ENCODE data around the gene RPS6KC1.

RPS6KC1 gene

GRCh38 chr1:213221209-213221608, 170.2 kb downstream of the RPS6KC1 start:
- DNase-seq: no peak

GRCh38 chr1:213227458-213227857, 176.4 kb downstream of the RPS6KC1 start:
- DNase-seq: no peak

GRCh38 chr1:213231795-213232231, 180.8 kb downstream of the RPS6KC1 start:
- DNase-seq: no peak

GRCh38 chr1:213242883-213243282, 191.8 kb downstream of the RPS6KC1 start:
- no peak for DNase-seq

GRCh38 chr1:213244664-213245091, 193.6 kb downstream of the RPS6KC1 start:
- peak in 6 of 51 donors; percentile 1 to 25 (median 14) for DNase-seq

- no peak for DNase-seq
These were observed 194.3 kb downstream of the RPS6KC1 start for GRCh38 chr1:213245260-213245910.

GRCh38 chr1:213247038-213247437, 196.0 kb downstream of the RPS6KC1 start:
- DNase-seq: no peak

- DNase-seq: no peak
These were observed 198.4 kb downstream of the RPS6KC1 start for GRCh38 chr1:213249395-213249794.

- DNase-seq: no peak
These were observed 199.0 kb downstream of the RPS6KC1 start for GRCh38 chr1:213250041-213250440.

GRCh38 chr1:213250446-213250845, 199.4 kb downstream of the RPS6KC1 start:
- DNase-seq: no peak

GRCh38 chr1:213251972-213252371, 200.9 kb downstream of the RPS6KC1 start:
- no peak for DNase-seq

- DNase-seq: no peak
These were observed 205.5 kb downstream of the RPS6KC1 start for GRCh38 chr1:213256438-213257087.

- DNase-seq: no peak
These were observed 209.5 kb downstream of the RPS6KC1 start for GRCh38 chr1:213260311-213261075.

- no peak for DNase-seq
These were observed 213.5 kb downstream of the RPS6KC1 start for GRCh38 chr1:213264531-213264930.

GRCh38 chr1:213266983-213267772, 216.1 kb downstream of the RPS6KC1 start:
- DNase-seq: no peak

GRCh38 chr1:213268221-213268620, 217.2 kb downstream of the RPS6KC1 start:
- DNase-seq: no peak

GRCh38 chr1:213269829-213270228, 218.8 kb downstream of the RPS6KC1 start:
- no peak for DNase-seq

GRCh38 chr1:213273546-213273945, 222.5 kb downstream of the RPS6KC1 start:
- DNase-seq: no peak

GRCh38 chr1:213274140-213274539, 223.1 kb downstream of the RPS6KC1 start:
- DNase-seq: no peak

- DNase-seq: no peak
These were observed 224.3 kb downstream of the RPS6KC1 start for GRCh38 chr1:213275293-213275692.

GRCh38 chr1:213276236-213276635, 225.2 kb downstream of the RPS6KC1 start:
- DNase-seq: no peak

GRCh38 chr1:213277036-213277435, 226.0 kb downstream of the RPS6KC1 start:
- DNase-seq: no peak

All from hypothalamus (tissue), 51 donors.